ENCODE results near the gene PHLDB1. TPM values are rescaled to one million over a fixed set of nuclear protein-coding genes. Genes with fewer than 3 reads are reported as not detected.

The PHLDB1 gene
- total and polyA plus RNA-seq, 2 of the 8 experiments (the other 6 are each of a cell fraction or from before 2014, with no cell fraction given), result 53.9 to 74.8 TPM

- POLR2A ChIA-PET (ENCODE audit: partially characterized antibody), result interaction anchor here (0.8 kb wide), 1 partner anchor 12 kb away, joined by 4 read pairs; no protein-coding TSS in a partner anchor
Observed at GRCh38 chr11:118703563-118704106, 96.2 kb downstream of the PHLDB1 start.

More at GRCh38 chr11:118703563-118704106, 96.2 kb downstream of the PHLDB1 start:
- H3K79me2 ChIP-seq (ENCODE audit: control insufficient read depth in 1 of 2, insufficient read depth in 2 of 2, low read length in 2 of 2), result no peaks in the 10 kb centered on the region
- H3K23ac ChIP-seq (ENCODE audit: insufficient read length), result no peak overlapping the region
- 94% methylated on average over 5 of the region's 5 CpGs; no CpG with 5 or more reads in 1 of the 2 experiments for WGBS, 2 experiments (ENCODE audit: extremely low coverage in 1 of 2, insufficient coverage in 1 of 2, insufficient read length in 1 of 2, insufficient replicate concordance in 2 of 2, low coverage in 1 of 2, low lambda C conversion rate in 2 of 2, missing lambda C conversion rate in 1 of 2)
- H4K91ac ChIP-seq (replicated peaks; ENCODE audit: insufficient read length, low read length), result no peak overlapping the region
- H3K27me3 ChIP-seq (replicated peaks in 1 of 4; ENCODE audit: control insufficient read depth in 3 of 4, extremely low read depth in 1 of 4, insufficient read depth in 3 of 4, low read length in 3 of 4), result no peaks in the 10 kb centered on the region
- no peak overlapping the region for H3K9ac ChIP-seq (replicated peaks in 1 of 4; ENCODE audit: extremely low read depth in 1 of 4, low read depth in 3 of 4, low read length in 3 of 4)
- H3K23me2 ChIP-seq (ENCODE audit: low read depth, low read length), result peaks cover 2% of the 10 kb centered on the region; the same call in 1 of the 2 replicates
- no peak overlapping the region for H3K27ac ChIP-seq (ENCODE audit: low read depth, low read length)
- no peak overlapping the region for H2BK120ac ChIP-seq (replicated peaks; ENCODE audit: low read depth, low read length)
- no peak overlapping the region for H3K14ac ChIP-seq (ENCODE audit: insufficient read length)
- H4K20me1 ChIP-seq (replicated peaks in 1 of 2; ENCODE audit: control insufficient read depth in 1 of 2, insufficient read depth in 2 of 2, low read length in 2 of 2), result no peaks in the 10 kb centered on the region
- no peak overlapping the region for H2AFZ ChIP-seq (ENCODE audit: low read length)
- H2BK20ac ChIP-seq (ENCODE audit: low read length), result no peak overlapping the region
- no peak overlapping the region for H3K18ac ChIP-seq (ENCODE audit: extremely low read depth, low read length)
- H2BK15ac ChIP-seq (ENCODE audit: low read length), result no peak overlapping the region
- H3K4me1 ChIP-seq (replicated peaks in 1 of 4; ENCODE audit: control insufficient read depth in 3 of 4, insufficient read depth in 4 of 4, low read length in 3 of 4), result peaks cover 0 to 9% (median 4%) of the 10 kb centered on the region in 4 experiments; a peak in 3 of 7 replicates
- DNase-seq (ENCODE audit: low read depth in 1 of 2, low spot score in 2 of 2), result no peak
- no peak overlapping the region for H3K4me3 ChIP-seq (ENCODE audit: extremely low read depth in 1 of 4, insufficient read depth in 2 of 4, low read depth in 3 of 4, low read length in 4 of 4)
- FAIRE-seq, result no peak
- no peak overlapping the region for H2BK5ac ChIP-seq (ENCODE audit: low read depth, low read length)
- peaks cover 0 to 6% (median 0%) of the 10 kb centered on the region in 4 experiments; a peak in 4 of 8 replicates for H3K36me3 ChIP-seq (ENCODE audit: control insufficient read depth in 2 of 4, insufficient read depth in 4 of 4, low read length in 3 of 4)
- H3K4me2 ChIP-seq (ENCODE audit: insufficient read depth in 1 of 2, low read depth in 2 of 2, low read length in 2 of 2), result no peak overlapping the region
- H4K5ac ChIP-seq (ENCODE audit: insufficient read length, low read depth, low read length), result no peak overlapping the region
- H3K79me1 ChIP-seq (ENCODE audit: low read depth, low read length), result no peaks in the 10 kb centered on the region; the same call in 1 of the 2 replicates
- CTCF ChIA-PET (ENCODE audit: partially characterized antibody), result interaction anchor here (0.9 to 7.0 kb wide), 3 partner anchors 13 to 35 kb away, joined by 3 to 39 read pairs (median 5); no protein-coding TSS in a partner anchor
- no peak overlapping the region for H2BK12ac ChIP-seq (ENCODE audit: low read depth, low read length)
- TF ChIP-seq RBBP5 (IDR thresholded peaks at IDR 0.05; ENCODE audit: borderline replicate concordance, low read depth, low read length) (no peak), TAF1 (IDR thresholded peaks at IDR 0.05; ENCODE audit: low read depth, low read length) (no peak), SRF (IDR thresholded peaks at IDR 0.05; ENCODE audit: low read depth, low read length) (no peak), NANOG (IDR thresholded peaks at IDR 0.05; ENCODE audit: insufficient read depth, low read depth, low read length, poor library complexity, severe bottlenecking) (no peak), SP1 (IDR thresholded peaks at IDR 0.05; ENCODE audit: low read depth, low read length) (no peak), MAX (IDR thresholded peaks at IDR 0.05) (no peak), RXRA (IDR thresholded peaks at IDR 0.05; ENCODE audit: insufficient read depth, low read depth, low read length) (no peak), BRCA1 (IDR thresholded peaks at IDR 0.05; ENCODE audit: low read depth, low read length) (no peak)
- no peak overlapping the region for H2AK5ac ChIP-seq (ENCODE audit: low read depth, low read length)
- no peak overlapping the region for H3K4ac ChIP-seq (replicated peaks; ENCODE audit: insufficient read length, low read depth, low read length)
- H3K9me3 ChIP-seq (ENCODE audit: insufficient read depth in 2 of 2, low read depth in 1 of 2, low read length in 1 of 2), result peaks cover 6 to 7% of the 10 kb centered on the region in 2 experiments; a peak in 2 of 4 replicates
- H4K8ac ChIP-seq (ENCODE audit: extremely low read depth, insufficient read depth, low read length), result no peak overlapping the region
- H3K56ac ChIP-seq (replicated peaks; ENCODE audit: insufficient read length, low read depth, low read length), result no peak overlapping the region

Measured in H1 (cell line).